NCI-H526 treated with DMSO at 0.1 percent for 48 hours (cell line): ENCODE data around the gene CDK13.
"Not testable (repeated sequence)": the region's sequence is repeated elsewhere in the genome, so short reads cannot be mapped to it uniquely, and the experiment has no call there.

Experiments
- DNase-seq: peaks from one replicate; lab custom pipeline; 2025; lab: John Stamatoyannopoulos, UW

The CDK13 gene

DNA sequence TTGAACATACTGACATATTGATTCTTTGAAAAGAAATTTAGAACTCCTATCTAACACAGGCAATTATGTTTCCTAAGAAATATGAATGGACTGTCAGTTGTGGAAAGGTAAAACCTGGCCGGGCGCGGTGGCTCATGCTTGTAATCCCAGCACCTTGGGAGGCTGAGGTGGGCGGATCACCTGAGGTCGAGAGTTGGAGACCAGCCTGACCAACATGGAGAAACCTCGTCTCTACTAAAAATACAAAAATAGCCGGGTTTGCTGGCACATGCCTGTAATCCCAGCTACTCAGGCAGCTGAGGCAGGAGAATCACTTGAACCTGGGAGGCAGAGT lies 198.2 kb downstream of the CDK13 start:
- not testable (repeated sequence) for DNase-seq

DNA sequence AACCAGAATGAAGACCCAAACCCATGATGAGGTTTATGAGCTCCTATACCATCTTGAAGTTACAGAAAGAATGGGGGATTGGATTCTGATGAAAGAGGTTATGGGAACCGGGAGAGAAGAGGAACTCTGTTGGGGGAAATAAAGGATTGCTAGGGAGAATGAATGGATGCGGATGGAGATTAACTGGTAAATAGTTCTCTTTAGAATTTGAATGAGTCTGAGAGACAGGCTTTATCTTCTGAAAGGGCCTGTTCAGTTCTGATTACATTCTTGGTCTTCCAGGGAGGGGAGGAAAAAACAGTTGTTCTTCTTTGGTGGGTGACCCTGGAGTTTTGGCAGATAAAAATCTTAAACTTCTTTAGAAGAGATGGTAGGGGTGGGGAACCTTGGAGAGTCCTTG lies 198.6 kb downstream of the CDK13 start:
- no peak for DNase-seq
